ENCODE data around the gene C15orf62. TPM values are rescaled to one million over a fixed set of nuclear protein-coding genes. Genes with fewer than 3 reads are reported as not detected.
A peak's percentile ranks its signal among the peaks of the same experiment; 100 is the strongest.

C15orf62 gene
- total RNA-seq, 1 donor from 2014 or later = 0.44 TPM

DNA sequence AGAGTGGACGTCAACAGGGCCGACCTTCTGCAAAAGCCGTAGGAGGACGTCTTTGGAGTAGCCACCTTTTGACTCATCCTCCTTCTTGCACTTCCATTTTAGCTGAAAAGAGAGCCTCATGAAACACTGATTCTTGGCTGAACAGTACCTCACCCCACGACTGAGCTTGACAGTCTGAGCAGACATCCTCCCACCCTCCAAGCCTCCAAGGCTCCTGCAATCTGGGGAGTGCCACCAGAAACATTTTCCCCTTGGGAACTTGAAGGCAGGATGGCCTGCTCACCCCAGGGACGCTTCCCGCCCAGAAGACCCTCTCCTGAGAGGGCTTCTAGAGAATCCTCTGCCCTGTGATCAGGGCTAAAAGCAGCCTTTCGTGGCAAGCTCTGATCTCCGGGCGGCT, 5.2 kb downstream of the C15orf62 start:
- Mint-ChIP-seq H3K27me3 (ENCODE audit: low read depth) (no peaks in the 10 kb centered on the region), H3K9me3 (no peaks in the 10 kb centered on the region), H3K4me1 (no peaks in the 10 kb centered on the region), H3K27ac (ENCODE audit: unreplicated experiment) (no peak overlapping the region), H3K4me3 (no peak overlapping the region), H3K36me3 (ENCODE audit: low read depth) (no peaks in the 10 kb centered on the region)
- TF ChIP-seq, protein P1, sequence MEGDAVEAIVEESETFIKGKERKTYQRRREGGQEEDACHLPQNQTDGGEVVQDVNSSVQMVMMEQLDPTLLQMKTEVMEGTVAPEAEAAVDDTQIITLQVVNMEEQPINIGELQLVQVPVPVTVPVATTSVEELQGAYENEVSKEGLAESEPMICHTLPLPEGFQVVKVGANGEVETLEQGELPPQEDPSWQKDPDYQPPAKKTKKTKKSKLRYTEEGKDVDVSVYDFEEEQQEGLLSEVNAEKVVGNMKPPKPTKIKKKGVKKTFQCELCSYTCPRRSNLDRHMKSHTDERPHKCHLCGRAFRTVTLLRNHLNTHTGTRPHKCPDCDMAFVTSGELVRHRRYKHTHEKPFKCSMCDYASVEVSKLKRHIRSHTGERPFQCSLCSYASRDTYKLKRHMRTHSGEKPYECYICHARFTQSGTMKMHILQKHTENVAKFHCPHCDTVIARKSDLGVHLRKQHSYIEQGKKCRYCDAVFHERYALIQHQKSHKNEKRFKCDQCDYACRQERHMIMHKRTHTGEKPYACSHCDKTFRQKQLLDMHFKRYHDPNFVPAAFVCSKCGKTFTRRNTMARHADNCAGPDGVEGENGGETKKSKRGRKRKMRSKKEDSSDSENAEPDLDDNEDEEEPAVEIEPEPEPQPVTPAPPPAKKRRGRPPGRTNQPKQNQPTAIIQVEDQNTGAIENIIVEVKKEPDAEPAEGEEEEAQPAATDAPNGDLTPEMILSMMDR (conservative IDR thresholded peaks at IDR 0.05) = no peak
- no peak for DNase-seq (ENCODE audit: low read depth, low spot score)

DNA sequence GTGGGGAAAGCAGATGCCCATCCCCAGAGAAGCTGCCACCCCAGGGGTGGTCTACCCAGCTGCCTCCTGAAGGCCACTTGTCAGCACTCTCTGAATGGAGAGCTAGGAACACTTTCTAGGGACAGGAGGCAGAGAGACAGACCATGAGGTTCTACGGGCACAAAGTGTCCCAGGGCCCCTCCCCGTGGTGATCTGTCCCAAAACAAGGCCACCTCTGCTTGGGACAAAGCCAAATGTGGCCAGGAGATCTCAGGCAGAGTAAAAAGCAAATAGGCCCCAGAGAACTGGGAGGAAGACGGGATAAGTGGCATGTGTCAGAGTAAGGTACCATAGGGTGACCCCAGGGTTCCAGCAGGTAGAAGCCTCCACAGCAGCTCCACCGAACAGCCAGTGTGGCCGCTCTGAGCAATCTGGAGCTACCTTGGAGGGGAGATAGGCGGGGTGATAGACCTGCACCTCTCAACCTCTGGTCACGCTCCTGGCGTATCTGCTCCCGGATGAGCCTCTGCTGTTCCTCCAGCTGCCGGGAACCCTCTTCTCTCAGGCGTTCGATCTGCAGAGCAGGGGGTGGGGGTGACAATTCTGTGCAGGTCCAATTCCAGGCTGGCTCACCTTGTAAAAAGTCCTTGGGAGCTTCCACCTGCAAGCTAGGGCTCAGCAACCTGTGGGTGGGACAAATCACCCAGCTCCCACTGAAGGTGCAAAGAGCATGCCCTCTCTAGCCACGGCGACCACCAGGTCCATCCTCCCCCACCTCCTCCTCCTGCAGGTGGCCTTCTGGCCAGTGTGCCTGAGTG, 6.2 kb downstream of the C15orf62 start:
- Mint-ChIP-seq H3K36me3 (ENCODE audit: low read depth) (no peaks in the 10 kb centered on the region), H3K4me1 (no peaks in the 10 kb centered on the region), H3K27ac (ENCODE audit: unreplicated experiment) (no peak overlapping the region), H3K9me3 (no peaks in the 10 kb centered on the region), H3K27me3 (ENCODE audit: low read depth) (no peaks in the 10 kb centered on the region), H3K4me3 (no peak overlapping the region)
- TF ChIP-seq, protein P1 (conservative IDR thresholded peaks at IDR 0.05) = no peak
- DNase-seq (ENCODE audit: low read depth, low spot score) = no peak

DNA sequence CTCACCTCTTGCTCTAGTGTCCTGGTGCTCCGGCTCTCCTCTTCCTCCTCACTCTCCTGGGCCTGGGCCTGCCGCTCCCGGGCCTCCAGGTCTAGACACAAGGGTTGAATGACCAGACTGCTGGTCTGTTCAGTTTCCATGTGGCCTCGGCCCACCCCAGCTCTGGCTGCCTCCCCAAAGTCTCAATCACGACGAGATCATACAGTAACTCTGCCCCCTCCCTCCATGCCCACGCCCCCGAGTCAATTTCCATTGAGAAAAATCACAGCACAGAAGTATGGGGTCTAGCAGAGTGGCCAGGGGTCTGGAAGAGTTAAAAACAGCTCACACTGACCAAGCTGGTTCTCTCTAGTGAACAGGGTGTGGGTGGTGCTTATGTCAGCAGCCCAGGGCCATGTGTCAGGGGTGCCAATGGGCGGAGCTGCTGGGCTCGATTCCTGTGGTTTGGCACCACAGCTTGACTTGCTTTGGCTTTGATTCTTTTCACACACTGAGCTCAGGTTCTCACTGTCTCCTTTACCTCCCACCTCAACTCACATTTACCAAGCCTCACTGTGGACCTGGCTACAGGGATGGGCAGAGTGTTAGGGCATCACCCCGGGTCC, 6.9 kb downstream of the C15orf62 start:
- no peak for DNase-seq (ENCODE audit: low read depth, low spot score)
- H3K27ac Mint-ChIP-seq (ENCODE audit: unreplicated experiment) = peak overlapping the region; percentile 84
- H3K9me3 Mint-ChIP-seq = no peaks in the 10 kb centered on the region
- H3K36me3 Mint-ChIP-seq (ENCODE audit: low read depth) = no peaks in the 10 kb centered on the region
- H3K4me1 Mint-ChIP-seq = no peaks in the 10 kb centered on the region
- TF ChIP-seq, protein P1 (conservative IDR thresholded peaks at IDR 0.05) = no peak
- H3K4me3 Mint-ChIP-seq = no peak overlapping the region
- H3K27me3 Mint-ChIP-seq (ENCODE audit: low read depth) = no peaks in the 10 kb centered on the region

- peak; percentile 37 for DNase-seq (ENCODE audit: low read depth, low spot score)
- Mint-ChIP-seq H3K27me3 (ENCODE audit: low read depth) (no peaks in the 10 kb centered on the region), H3K4me1 (no peaks in the 10 kb centered on the region), H3K27ac (ENCODE audit: unreplicated experiment) (no peak overlapping the region), H3K36me3 (ENCODE audit: low read depth) (no peaks in the 10 kb centered on the region), H3K9me3 (no peaks in the 10 kb centered on the region), H3K4me3 (no peak overlapping the region)
- TF ChIP-seq, protein P1 (conservative IDR thresholded peaks at IDR 0.05) = peak; percentile 78
Measured at GRCh38 chr15:40782609-40783227, 12.9 kb downstream of the C15orf62 start.

GRCh38 chr15:40785164-40785563, 15.4 kb downstream of the C15orf62 start:
- H3K4me3 Mint-ChIP-seq = no peak overlapping the region
- H3K27me3 Mint-ChIP-seq (ENCODE audit: low read depth) = no peaks in the 10 kb centered on the region
- TF ChIP-seq, protein P1 (conservative IDR thresholded peaks at IDR 0.05) = no peak
- peaks cover 3% of the 10 kb centered on the region for H3K4me1 Mint-ChIP-seq
- no peak overlapping the region for H3K27ac Mint-ChIP-seq (ENCODE audit: unreplicated experiment)
- no peaks in the 10 kb centered on the region for H3K9me3 Mint-ChIP-seq
- DNase-seq (ENCODE audit: low read depth, low spot score) = no peak
- no peaks in the 10 kb centered on the region for H3K36me3 Mint-ChIP-seq (ENCODE audit: low read depth)

All from neural crest cell (in vitro differentiated cells).